Muscle of arm (tissue), 12 donors: Measurements from ENCODE around the gene TGFB1. TPM values are rescaled to one million over a fixed set of nuclear protein-coding genes. Genes with fewer than 3 reads are reported as not detected.
"Not testable (repeated sequence)": the region's sequence is repeated elsewhere in the genome, so short reads cannot be mapped to it uniquely, and the experiment has no call there.

ENCODE experiments used
- DNase-seq: peaks from one replicate; pipeline ENCODE4 v3.0.0-alpha.2; 2013
- polyA plus RNA-seq, 12 donors: library from polyadenylated mRNA; unstranded; fragments of 120-200 nt; gene quantifications; one replicate each; pipeline ENCODE4 v1.2.1, GENCODE V29; 2013; ENCODE audit not compliant: insufficient read length in 12 of 12

Gene TGFB1
- polyA plus RNA-seq, 12 donors: 13.6 to 35.4 (median 18.1) TPM; not detected in 1

DNA sequence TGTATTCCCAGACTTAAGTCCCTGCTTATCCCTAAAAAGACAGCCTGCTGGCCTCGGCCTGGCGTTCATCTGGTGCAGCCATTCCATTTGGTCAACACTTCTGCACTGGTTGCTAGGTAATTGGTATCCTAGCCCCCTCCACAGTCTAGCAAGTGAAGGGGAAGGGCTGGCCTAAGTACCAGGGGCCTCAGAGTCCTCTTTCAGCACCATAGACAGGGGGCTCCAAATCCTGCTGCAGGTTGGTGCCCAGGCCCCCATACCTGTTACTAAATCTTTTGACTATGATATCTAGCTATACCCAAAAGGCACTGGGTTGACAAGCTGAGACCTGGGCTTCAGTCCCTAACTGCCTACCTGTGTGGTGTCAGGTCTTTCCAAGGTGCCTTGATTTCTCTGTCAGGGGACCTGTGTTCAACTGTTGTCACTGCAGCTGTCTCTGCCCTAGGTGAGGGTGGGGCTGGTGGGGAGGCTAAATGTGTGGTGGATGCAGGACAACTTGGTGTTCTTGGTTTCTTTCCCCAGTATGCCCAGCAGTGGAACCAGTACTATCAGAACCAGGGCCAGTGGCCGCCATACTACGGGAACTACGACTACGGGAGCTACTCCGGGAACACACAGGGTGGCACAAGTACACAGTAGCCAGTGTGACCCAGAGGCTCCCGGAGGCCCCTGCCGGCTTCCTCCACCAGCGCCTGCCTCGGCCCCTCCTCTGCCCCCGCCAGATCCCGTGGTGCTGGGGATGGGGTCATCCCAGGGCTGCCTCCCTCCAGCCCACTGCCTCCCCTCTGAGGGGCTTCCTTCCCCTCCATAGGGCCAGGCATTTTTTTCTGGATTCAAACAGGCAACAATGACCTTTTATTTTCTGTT, 47.6 kb downstream of the TGFB1 start:
- no peak for DNase-seq

DNA sequence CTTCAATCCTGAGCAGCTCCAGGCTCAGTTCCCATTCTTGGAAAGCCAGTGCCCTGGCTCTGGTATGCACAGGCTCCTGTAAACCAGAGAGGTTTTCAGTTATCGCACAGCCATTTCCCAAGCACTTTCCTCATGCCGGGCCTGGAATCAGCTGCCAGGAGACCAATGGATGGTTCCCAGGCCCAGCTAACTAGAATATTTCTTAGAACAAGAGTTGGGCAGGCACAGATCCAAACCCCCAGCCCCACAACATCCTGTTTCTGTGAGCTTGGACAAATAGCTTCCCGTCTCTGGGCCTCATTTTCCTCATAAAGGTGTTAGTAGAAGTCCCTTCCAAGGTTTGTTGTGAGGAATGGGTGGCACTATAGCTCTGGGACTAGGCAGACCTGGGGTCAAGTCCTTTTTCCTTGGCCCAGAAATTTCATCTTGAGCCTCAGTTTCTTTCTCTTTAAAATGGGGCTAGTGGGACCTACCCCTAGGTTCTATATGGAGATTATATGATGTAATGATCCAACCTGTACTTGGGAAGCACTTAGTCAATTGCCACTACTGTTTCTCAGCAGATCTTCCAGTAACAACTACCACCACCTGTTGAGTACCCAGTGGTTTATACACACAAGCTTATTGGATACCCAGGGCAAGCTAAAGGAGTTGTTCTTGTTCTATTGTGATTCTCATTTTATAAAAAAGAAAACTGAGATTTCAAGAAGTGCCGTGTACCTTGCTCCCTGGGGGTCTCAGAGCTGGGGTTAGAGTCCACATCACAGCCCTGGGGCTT, 48.8 kb downstream of the TGFB1 start:
- DNase-seq: no peak

DNA sequence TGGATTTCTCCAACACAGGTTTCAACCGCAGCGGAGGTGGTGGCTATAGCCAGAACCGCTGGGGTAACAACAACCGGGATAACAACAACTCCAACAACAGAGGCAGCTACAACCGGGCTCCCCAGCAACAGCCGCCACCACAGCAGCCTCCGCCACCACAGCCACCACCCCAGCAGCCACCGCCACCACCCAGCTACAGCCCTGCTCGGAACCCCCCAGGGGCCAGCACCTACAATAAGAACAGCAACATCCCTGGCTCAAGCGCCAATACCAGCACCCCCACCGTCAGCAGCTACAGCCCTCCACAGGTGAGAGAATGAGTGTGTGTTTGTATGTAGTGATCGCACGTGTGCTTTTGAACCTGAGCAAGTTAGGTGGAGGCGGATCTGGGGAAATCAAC, 49.8 kb downstream of the TGFB1 start:
- DNase-seq: no peak

DNA sequence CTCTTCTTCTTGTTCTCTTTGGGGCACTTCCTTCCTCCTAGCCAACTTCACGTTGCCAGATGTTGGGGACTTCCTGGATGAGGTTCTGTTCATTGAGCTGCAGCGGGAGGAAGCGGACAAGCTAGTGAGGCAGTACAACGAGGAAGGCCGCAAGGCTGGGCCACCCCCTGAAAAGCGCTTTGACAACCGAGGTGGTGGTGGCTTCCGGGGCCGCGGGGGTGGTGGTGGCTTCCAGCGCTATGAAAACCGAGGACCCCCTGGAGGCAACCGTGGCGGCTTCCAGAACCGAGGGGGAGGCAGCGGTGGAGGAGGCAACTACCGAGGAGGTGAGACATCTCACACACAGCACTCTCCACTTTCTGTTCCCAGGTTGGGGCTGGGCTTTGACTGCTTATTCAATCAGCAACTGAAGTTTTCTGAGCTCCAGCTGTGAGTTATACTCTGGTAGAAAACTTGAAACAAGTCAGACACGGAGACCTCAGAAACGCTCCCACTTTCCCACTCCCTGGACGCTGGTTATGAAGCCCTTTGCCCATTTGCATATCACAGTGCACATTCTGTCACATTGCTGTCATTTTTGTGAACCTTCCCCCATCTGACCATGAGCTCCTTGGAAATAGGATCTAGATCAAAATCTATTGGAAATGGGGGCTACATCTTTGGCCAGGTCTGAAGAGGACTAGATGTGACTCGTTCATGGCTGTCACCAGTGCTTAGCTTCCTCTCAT, 50.9 kb downstream of the TGFB1 start:
- DNase-seq: no peak

DNA sequence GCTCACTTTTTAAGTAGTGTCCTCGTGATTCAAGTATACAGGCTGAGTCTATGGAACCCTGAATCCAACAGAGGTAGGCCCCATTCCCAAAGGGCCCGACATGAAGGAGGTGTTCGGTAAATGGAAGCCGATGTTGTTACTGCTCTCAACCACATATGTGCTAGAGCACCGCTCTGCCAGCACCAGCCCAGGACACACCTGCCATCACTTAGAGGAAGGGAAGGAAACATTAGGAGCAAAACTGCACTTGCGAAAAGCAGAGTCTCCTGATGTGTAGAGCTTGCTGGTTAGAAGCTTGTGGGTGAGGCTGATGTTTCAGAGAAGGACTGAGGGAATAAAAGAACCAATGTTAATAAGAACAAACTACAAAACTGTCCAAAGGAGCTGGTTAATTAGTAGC, 53.2 kb downstream of the TGFB1 start:
- DNase-seq: no peak

DNA sequence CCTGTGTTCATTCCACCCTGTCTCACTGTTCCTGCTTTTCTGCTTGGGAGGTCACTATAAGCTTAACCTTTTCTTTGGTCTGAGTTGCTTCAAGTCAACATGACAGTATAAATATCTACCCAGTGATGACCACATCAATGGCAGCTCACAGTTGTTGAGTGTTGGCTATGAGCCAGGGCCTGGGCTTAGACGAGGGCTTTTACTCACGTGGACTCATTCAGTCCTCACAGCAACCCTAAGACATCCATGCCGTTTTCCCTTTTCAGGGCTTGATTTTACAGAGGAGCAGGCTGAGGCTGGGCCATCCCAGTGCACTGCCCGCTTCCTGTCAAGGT, 54.0 kb downstream of the TGFB1 start:
- peak; percentile 56 for DNase-seq

DNA sequence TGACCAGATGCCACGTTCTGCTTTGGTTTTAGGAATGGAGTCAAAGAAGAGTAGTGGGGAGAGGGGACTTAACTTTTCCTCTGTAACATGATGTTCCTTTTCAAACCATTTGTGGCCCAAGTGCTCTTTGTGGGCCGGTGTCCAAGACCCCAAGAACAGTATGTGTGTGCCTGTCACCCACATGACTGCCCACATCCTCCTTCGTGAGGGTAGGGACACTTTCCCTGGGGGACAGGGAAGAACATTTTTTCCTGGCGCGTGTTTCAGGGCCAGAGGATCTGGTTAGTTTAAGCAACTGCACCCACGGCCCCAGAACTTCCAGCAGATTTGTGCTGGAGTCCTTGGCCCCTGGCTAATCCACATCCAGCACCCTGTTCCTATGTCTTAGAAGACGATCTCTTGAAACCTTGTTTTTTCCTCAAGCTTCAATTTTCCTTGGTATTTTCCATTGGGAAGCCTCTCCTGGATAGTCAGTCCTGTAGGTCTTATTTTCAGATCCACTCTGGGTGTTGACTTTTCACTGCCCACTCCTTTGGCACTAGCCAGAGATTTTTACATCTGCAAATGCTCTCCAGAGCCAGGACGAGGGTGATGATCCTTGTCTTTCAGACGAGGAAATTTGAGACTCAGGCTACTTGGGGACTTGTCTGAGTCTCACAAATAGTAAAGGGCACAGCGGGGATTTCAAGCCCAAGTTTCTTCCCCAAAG, 54.5 kb downstream of the TGFB1 start:
- peak; percentile 19 for DNase-seq

DNA sequence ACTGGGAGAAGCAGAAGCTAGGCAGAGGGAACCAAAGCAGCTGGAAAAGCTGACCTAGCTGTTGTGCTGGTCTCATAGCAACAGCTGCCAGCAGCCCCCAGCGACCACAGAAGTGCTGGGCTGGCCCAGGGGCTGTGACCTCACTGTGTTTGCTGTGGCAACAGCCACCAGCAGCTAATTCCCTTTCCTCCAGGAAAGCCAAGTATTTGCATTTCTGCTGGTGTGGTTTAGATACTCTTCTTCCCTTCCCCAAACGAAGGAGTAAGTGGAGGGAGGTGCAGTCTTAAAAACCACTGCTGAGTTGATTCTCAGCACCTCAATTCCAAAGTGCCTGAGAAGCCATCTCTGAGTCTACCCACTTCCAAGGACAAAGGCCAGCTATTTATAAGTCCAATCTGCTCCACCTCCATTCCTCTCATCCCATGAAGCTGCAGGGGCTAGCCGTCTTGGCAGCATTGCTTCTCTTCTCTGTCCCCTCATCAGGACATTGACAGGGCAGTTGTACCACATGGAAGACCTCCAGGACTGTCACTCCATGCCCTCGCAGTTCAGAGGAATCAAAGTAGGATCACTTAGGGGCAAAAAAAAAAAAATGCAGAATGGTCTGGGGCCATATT, 55.3 kb downstream of the TGFB1 start:
- DNase-seq: peak; percentile 86

DNA sequence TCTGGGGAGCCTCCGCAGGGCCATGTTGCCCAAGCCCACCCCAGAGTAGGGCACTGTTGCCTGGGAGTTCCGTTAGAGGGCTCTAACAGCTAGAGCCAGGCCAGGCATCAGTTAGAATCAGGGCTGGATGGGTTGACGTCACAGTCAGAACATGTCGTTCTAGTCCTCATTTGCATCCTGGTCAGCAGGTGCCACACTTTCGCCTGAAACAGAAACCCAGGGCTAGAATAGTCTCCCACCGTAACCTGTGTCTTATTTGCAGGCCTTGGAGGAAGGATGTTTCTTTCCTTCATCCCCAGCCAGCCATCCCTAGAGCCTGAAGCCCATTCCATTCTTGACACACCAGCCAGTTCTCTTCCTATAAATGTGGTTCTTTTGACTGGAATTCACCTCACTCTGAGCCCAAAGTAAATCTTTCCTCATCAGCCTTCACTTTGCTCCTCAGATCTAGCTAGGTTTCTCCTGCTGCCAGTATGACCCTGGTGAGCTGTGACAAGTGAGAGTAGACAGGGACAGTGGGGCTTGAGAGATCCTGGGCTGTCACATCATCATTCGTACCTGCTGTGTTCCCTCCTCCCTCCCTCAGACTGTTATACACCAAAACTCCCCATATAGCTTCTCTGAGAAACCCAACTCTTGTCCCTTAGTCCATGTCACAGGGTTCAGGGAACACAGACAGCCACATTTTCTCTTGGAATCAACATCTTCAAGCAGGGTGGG, 55.9 kb downstream of the TGFB1 start:
- no peak for DNase-seq

DNA sequence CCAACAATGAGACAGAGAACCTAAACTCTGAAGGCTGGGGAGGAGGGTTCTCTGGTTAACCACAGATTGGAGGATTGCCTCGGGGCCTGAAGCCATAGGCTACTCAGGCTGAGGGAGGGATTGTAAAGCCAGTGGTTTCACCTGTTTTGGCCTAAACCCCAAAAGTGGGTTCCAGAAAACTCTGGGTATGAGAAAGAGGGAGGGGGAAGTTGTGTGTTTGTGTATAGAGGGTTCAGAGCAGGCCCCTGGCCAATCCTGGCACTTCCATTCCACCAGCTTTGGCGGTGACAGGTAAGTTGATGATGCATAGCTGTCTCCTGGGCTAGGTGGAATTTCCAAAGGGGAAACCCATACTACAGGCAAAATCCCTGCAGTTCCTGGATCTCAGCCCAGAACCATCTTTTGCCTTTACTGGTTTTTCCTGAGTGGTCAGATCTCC, 57.3 kb downstream of the TGFB1 start:
- no peak for DNase-seq

DNA sequence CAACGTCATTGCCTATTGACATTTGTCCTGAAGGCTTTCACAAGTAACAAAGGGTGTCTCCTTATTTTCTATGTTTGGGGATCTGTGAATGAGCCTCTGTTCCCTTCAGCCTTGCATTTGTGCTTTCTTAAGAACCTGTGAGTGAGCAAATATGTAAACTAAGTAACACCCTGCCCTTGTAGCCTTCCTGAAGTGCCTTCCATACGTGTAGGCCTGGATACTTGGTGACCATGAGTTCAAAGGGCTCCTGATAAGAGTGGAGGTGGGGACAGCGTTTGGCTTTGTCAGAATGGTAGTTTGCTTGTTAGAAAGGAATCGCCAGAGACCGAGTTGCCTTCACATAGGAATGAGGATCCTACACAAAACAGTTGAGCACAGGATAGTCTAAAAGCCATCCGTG, 58.2 kb downstream of the TGFB1 start:
- DNase-seq: no peak

DNA sequence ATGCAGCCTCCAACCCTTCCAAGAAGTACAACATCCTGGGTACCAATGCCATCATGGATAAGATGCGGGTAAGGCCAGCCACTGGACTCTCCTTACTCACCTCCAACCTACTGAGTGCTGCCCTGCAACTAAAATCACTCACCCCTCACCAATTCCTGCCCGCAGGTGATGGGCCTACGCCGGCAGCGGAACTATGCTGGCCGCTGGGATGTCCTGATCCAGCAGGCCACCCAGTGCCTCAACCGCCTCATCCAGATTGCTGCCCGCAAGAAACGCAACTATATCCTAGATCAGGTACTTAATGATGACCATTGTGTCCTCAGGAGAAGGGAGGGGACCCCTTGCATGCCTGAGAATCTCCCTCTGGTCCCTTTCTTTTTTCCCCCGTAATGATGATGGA, 59.3 kb downstream of the TGFB1 start:
- DNase-seq: no peak

DNA sequence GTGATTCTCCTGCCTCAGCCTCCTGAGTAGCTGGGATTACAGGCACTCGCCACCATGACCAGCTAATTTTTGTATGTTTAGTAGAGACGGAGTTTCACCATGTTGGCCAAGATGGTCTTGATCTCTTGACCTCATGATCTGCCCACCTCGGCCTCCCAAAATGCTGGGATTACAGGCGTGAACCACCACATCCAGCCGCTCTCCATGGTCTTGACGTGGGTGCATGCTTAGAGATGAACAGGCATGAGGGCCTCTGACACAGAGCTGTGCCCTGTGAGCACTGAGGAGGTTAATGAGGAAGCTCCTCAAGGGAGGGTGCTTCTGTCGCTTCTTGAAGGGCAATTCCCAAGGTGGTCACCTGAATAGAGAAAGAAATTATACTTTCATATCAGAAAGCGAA, 63.9 kb downstream of the TGFB1 start:
- DNase-seq: not testable (repeated sequence)

DNA sequence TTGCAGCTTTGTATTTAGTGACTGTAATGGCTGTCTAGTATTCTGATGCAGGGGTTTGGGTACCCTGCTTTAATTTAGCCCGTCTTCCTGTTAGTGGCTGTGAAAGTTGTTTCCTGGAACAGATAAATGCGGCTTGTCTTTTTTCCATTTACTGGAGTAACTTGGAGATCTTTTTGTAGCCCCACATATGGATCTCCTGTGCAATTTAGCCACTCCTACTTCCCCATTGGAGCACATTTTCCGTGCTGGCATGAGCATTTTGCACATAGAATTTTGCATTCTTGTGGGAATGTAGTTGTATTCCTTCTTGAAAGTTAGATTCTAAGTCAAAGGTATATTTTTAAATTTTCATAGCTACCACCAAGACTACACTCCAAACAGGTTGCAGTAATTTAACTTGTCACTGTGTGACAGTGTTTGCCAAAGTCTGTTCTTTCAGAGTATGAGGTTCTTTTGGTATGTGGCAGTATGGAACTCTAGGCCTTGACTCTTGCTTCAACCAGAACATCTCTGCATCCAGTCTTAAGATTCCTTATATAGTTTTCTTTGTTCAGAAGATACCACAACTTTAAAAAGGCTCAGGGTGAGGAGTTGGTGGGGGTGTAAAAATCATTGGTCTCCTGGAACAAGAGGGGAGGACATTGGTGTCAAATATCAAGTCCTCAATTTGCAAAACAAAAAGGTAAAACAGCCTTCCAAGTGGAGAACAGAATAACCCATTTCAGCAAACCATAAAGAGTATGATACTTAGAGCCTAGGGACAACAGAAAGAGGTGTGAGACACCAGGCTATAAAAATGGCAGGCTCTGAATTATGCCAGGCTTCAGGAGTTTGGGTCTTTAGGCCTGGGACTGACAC, 64.8 kb downstream of the TGFB1 start:
- DNase-seq: no peak

Other genes with a start within 250 kb of the TGFB1 start
- under 1 TPM in 2 of 12 donors, not detected in 10; 0.22 to 0.32 TPM for gene CYP2F1, start 239.5 kb downstream of the TGFB1 start, polyA plus RNA-seq
- 1 to 10 TPM in 3 of 12 donors, under 1 TPM in 7, not detected in 2; 0.20 to 6.2 (median 0.44) TPM for gene CYP2S1, start 160.7 kb downstream of the TGFB1 start, polyA plus RNA-seq
- gene AXL, start 134.7 kb downstream of the TGFB1 start, polyA plus RNA-seq: 100 to 1,000 TPM in 1 of 12 donors, 10 to 100 TPM in 11; 14.8 to 207 (median 28.6) TPM
- gene HNRNPUL1, start 89.5 kb downstream of the TGFB1 start, polyA plus RNA-seq: 1,000 to 10,000 TPM in 1 of 12 donors, 100 to 1,000 TPM in 11; 136 to 1,638 (median 158) TPM
- 10 to 100 TPM in 11 of 12 donors, not detected in 1; 29.3 to 58.0 (median 34.4) TPM for gene CCDC97, start 43.8 kb downstream of the TGFB1 start, polyA plus RNA-seq
- gene B9D2, start 10.2 kb upstream of the TGFB1 start, polyA plus RNA-seq: 1 to 10 TPM in 10 of 12 donors, not detected in 2; 1.5 to 3.2 (median 2.3) TPM
- gene TMEM91, start 22.6 kb upstream of the TGFB1 start, polyA plus RNA-seq: 10 to 100 TPM in 2 of 12 donors, 1 to 10 TPM in 8, not detected in 2; 3.5 to 14.2 (median 5.2) TPM
- 10 to 100 TPM in 11 of 12 donors, not detected in 1; 11.0 to 35.4 (median 14.1) TPM for gene EXOSC5, start 43.4 kb upstream of the TGFB1 start, polyA plus RNA-seq
- gene BCKDHA, start 43.9 kb upstream of the TGFB1 start, polyA plus RNA-seq: 10 to 100 TPM in 11 of 12 donors, not detected in 1; 19.2 to 69.1 (median 25.6) TPM
- gene B3GNT8, start 73.5 kb upstream of the TGFB1 start, polyA plus RNA-seq: 1 to 10 TPM in 10 of 12 donors, under 1 TPM in 1, not detected in 1; 0.75 to 7.7 (median 2.1) TPM
- 10 to 100 TPM in 11 of 12 donors, not detected in 1; 34.6 to 76.0 (median 38.3) TPM for gene DMAC2, start 86.0 kb upstream of the TGFB1 start, polyA plus RNA-seq
- gene ERICH4, start 89.2 kb upstream of the TGFB1 start, polyA plus RNA-seq: under 1 TPM in 6 of 12 donors, not detected in 6; 0.19 to 0.46 (median 0.33) TPM
- 1 to 10 TPM in 8 of 12 donors, under 1 TPM in 2, not detected in 2; 0.85 to 2.2 (median 1.6) TPM for gene CEACAM21, start 222.2 kb upstream of the TGFB1 start, polyA plus RNA-seq